Cardiac muscle cell (in vitro differentiated cells and primary cell): ENCODE measurements around the gene SEC61A2. TPM values are rescaled to one million over a fixed set of nuclear protein-coding genes. Genes with fewer than 3 reads are reported as not detected.
A peak's percentile ranks its signal among the peaks of the same experiment; 100 is the strongest.

Experiments used
- DNase-seq, 2 donors: peaks; one replicate each; pipeline versions ENCODE4 v3.0.0 to v3.0.0-alpha.2; 2010 to 2017; ENCODE audit warnings: low read depth in 1 of 2, low spot score in 1 of 2
- H3K27ac ChIP-seq: fragments of 200-600 bp; sonication (generic); 2 replicates; pipeline ENCODE4 v1.5.1; 2016
- H3K27me3 ChIP-seq: fragments of 200-600 bp; sonication (generic); 2 replicates; pipeline ENCODE4 v1.6.0; 2016; ENCODE audit warnings: control low read depth
- H3K36me3 ChIP-seq: fragments of 200-600 bp; sonication (generic); 2 replicates; pipeline ENCODE4 v1.5.1; 2016; ENCODE audit warnings: control low read depth
- H3K4me1 ChIP-seq: fragments of 200-600 bp; sonication (generic); 2 replicates; pipeline ENCODE4 v1.8.1; 2017; ENCODE audit warnings: low read depth, mild to moderate bottlenecking, mixed run types
- H3K4me3 ChIP-seq: fragments of 200-600 bp; sonication (generic); 2 replicates; pipeline ENCODE4 v1.5.1; 2016; ENCODE audit warnings: mild to moderate bottlenecking
- H3K9me3 ChIP-seq: fragments of 200-600 bp; sonication (generic); 2 replicates; pipeline ENCODE4 v1.5.1; 2017; ENCODE audit warnings: low read depth, mild to moderate bottlenecking, control low read depth
- polyA plus RNA-seq: library from polyadenylated mRNA; unstranded; fragments of >200 nt; fragmentation: Nextera tagmentation; extraction: Ambion mirVana; gene quantifications from 2 replicates; pipeline ENCODE4 v1.2.1, GENCODE V29; 2016
- total RNA-seq: library from RNA; depleted of rRNA; stranded (reverse); fragments of >200 nt; gene quantifications from 2 replicates; pipeline ENCODE4 v1.2.3, GENCODE V29; 2016
- TF ChIP-seq, protein P1 (sequence below): IDR thresholded peaks from 2 replicates; pipeline ENCODE4 v1.5.1; 2012; ENCODE audit warnings: low read depth, mild to moderate bottlenecking, low read length

The SEC61A2 gene
- total and polyA plus RNA-seq, 2 experiments from 2014 or later = 28.1 to 48.4 TPM

DNA sequence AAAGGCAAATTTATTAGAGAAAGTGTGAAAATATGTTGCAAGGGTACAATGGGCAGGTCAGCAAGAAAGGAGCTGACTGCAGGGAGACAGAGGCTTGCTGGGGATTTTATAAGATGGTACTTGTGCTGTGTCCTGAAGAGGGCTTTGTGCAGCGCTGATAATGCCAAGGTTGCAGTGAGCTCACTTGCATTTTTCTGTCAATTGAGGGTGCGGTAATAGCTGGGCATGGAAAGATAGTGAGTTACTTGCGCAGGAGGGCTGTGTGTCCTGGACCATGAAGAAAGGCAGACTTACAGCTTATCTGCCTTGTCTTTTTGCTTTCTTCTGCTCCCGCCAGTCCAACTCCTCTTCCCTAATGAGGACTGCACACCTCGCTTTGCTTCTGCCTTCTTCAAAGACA lies 79.0 kb downstream of the SEC61A2 start:
- Histone ChIP-seq H3K27ac (no peak overlapping the region), H3K4me3 (no peak overlapping the region), H3K36me3 (peaks cover 27% of the 10 kb centered on the region), H3K9me3 (no peaks in the 10 kb centered on the region), H3K27me3 (no peaks in the 10 kb centered on the region), H3K4me1 (no peaks in the 10 kb centered on the region)
- DNase-seq = no peak
- TF ChIP-seq, protein P1, sequence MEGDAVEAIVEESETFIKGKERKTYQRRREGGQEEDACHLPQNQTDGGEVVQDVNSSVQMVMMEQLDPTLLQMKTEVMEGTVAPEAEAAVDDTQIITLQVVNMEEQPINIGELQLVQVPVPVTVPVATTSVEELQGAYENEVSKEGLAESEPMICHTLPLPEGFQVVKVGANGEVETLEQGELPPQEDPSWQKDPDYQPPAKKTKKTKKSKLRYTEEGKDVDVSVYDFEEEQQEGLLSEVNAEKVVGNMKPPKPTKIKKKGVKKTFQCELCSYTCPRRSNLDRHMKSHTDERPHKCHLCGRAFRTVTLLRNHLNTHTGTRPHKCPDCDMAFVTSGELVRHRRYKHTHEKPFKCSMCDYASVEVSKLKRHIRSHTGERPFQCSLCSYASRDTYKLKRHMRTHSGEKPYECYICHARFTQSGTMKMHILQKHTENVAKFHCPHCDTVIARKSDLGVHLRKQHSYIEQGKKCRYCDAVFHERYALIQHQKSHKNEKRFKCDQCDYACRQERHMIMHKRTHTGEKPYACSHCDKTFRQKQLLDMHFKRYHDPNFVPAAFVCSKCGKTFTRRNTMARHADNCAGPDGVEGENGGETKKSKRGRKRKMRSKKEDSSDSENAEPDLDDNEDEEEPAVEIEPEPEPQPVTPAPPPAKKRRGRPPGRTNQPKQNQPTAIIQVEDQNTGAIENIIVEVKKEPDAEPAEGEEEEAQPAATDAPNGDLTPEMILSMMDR = no peak

DNA sequence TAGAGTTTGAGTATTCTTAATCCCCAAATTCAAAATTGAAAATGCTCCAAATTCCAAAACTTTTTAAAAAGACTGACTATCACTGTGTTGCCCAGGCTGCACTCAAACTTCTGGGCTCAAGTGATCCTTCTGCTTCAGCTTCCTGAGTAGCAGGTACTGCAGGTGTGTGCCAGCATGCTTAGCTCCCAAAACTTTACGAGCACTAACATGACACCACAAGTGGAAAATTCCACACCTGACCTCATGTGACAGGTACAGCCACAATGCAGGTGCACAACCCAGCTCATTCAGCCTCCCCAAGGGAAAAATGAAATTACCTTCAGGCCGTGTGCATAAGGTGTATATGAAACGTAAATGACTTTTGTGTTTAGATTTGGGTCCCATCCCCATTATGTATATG lies 83.0 kb downstream of the SEC61A2 start:
- TF ChIP-seq, protein P1 = no peak
- Histone ChIP-seq H3K4me1 (peaks cover 6% of the 10 kb centered on the region), H3K9me3 (no peaks in the 10 kb centered on the region), H3K27ac (no peak overlapping the region), H3K36me3 (peaks cover 30% of the 10 kb centered on the region), H3K27me3 (no peaks in the 10 kb centered on the region), H3K4me3 (no peak overlapping the region)
- DNase-seq = no peak

DNA sequence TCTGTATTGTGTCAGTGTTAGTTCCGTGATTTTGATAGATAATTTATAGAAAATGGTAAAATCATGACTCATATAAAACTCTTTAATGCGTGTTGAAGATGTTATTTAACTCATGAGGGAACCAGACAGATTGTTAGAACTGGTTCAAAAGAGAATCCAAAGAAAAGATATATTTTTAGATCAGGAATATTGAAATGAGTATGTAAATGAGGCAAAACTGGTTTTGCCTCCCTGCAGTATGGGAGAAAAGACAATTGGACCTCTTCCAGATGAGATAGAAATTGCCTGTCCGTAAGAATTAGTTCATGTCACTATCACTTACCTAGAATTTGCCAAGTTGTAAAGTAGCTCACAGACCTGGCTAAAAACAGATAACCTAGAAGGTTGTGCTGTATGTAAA lies 84.1 kb downstream of the SEC61A2 start:
- Histone ChIP-seq H3K27ac (no peak overlapping the region), H3K36me3 (peaks cover 36% of the 10 kb centered on the region)

DNA sequence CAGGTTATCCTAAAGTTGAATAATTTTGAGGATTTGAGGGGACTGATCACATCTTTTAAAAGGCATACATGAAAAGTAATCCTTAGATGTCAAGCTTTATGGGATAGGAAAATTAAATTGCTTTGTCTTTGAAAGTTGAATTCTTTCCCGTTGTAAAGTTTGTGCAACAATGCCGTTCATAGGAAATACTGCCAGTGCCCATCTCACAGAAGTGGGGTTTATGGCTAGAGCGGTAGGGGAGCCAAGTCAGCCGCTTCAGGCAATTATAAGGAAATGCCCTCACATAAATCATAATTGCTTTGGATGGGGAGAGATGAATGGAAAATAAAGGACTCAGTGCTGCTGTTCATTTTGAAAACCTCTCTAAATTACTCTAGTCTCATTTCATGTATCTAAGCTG lies 84.6 kb downstream of the SEC61A2 start:
- Histone ChIP-seq H3K9me3 (no peaks in the 10 kb centered on the region), H3K4me1 (peaks cover 6% of the 10 kb centered on the region), H3K27ac (peak overlapping the region; percentile 44), H3K36me3 (peaks cover 37% of the 10 kb centered on the region), H3K27me3 (no peaks in the 10 kb centered on the region), H3K4me3 (no peak overlapping the region)
- TF ChIP-seq, protein P1 = no peak
- DNase-seq = no peak

More for the DNA sequence above, 84.1 kb downstream of the SEC61A2 start:
- TF ChIP-seq, protein P1 = no peak
- H3K4me1 ChIP-seq = peaks cover 6% of the 10 kb centered on the region
- H3K4me3 ChIP-seq = no peak overlapping the region
- DNase-seq = no peak
- no peaks in the 10 kb centered on the region for H3K9me3 ChIP-seq
- no peaks in the 10 kb centered on the region for H3K27me3 ChIP-seq

DNA sequence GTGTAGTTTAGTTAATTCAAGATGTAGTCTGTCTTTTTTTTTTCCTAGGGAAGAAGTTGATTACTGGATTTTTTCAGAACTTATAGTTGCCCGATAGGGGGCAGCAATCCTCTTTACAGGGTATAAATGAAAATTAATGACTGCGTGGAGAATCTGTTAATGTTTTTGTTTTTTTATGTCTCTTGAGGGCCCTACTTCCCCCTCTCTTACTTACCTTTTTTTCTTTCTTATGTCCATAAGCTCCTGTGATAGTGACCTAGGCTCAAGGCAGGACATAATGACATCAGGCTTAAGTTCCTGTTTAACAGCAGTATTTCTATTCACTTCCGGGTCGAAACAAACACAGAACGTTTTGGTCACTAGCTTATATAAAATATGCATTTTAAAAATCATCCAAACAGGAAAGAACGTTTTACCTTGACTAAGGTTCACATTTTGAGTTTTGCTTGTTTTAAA lies 85.3 kb downstream of the SEC61A2 start:
- no peak overlapping the region for H3K27ac ChIP-seq
- peaks cover 37% of the 10 kb centered on the region for H3K36me3 ChIP-seq
- TF ChIP-seq, protein P1 = peak; percentile 71
- DNase-seq = peak; percentile 68 to 73
- no peaks in the 10 kb centered on the region for H3K9me3 ChIP-seq
- peaks cover 6% of the 10 kb centered on the region for H3K4me1 ChIP-seq
- no peak overlapping the region for H3K4me3 ChIP-seq
- H3K27me3 ChIP-seq = no peaks in the 10 kb centered on the region

Other genes with a start within 250 kb of the SEC61A2 start
- gene UPF2, start 86.9 kb upstream of the SEC61A2 start, total RNA-seq = 7.4 and 12.8 TPM in 2 replicates
- gene UPF2, start 86.9 kb upstream of the SEC61A2 start, polyA plus RNA-seq = 13.2 and 15.3 TPM in 2 replicates
- gene DHTKD1, start 60.7 kb upstream of the SEC61A2 start, total RNA-seq = 34.5 and 51.6 TPM in 2 replicates
- gene DHTKD1, start 60.7 kb upstream of the SEC61A2 start, polyA plus RNA-seq = 36.5 and 51.2 TPM in 2 replicates
- 49.3 and 59.2 TPM in 2 replicates for gene NUDT5, start 66.2 kb downstream of the SEC61A2 start, total RNA-seq
- gene NUDT5, start 66.2 kb downstream of the SEC61A2 start, polyA plus RNA-seq = 108 and 122 TPM in 2 replicates
- gene CDC123, start 66.5 kb downstream of the SEC61A2 start, total RNA-seq = 53.0 and 77.6 TPM in 2 replicates
- 123 and 147 TPM in 2 replicates for gene CDC123, start 66.5 kb downstream of the SEC61A2 start, polyA plus RNA-seq
- gene CAMK1D, start 219.9 kb downstream of the SEC61A2 start, total RNA-seq = 1.9 and 2.0 TPM in 2 replicates
- 3.8 and 4.3 TPM in 2 replicates for gene CAMK1D, start 219.9 kb downstream of the SEC61A2 start, polyA plus RNA-seq